ENCODE measurements around the gene TBC1D5.
"Not testable (repeated sequence)": the region's sequence is repeated elsewhere in the genome, so short reads cannot be mapped to it uniquely, and the experiment has no call there.

TBC1D5 gene

GRCh38 chr3:17532446-17532845, 210.0 kb downstream of the TBC1D5 start:
- DNase-seq, result not testable (repeated sequence)

- DNase-seq, result no peak
Observed at GRCh38 chr3:17529677-17530076, 212.8 kb downstream of the TBC1D5 start.

GRCh38 chr3:17518189-17519059, 224.0 kb downstream of the TBC1D5 start:
- no peak for DNase-seq

- DNase-seq, result no peak
Observed at GRCh38 chr3:17515445-17516234, 226.8 kb downstream of the TBC1D5 start.

GRCh38 chr3:17514597-17514996, 227.8 kb downstream of the TBC1D5 start:
- DNase-seq, result no peak

- no peak for DNase-seq
Observed at GRCh38 chr3:17510265-17510664, 232.2 kb downstream of the TBC1D5 start.

GRCh38 chr3:17508180-17508752, 234.2 kb downstream of the TBC1D5 start:
- DNase-seq, result no peak

- no peak for DNase-seq
Observed at GRCh38 chr3:17507480-17507879, 235.0 kb downstream of the TBC1D5 start.

- no peak for DNase-seq
Observed at GRCh38 chr3:17505856-17506255, 236.6 kb downstream of the TBC1D5 start.

- no peak for DNase-seq
Observed at GRCh38 chr3:17501745-17502144, 240.7 kb downstream of the TBC1D5 start.

- DNase-seq, result no peak
Observed at GRCh38 chr3:17500618-17501017, 241.8 kb downstream of the TBC1D5 start.

GRCh38 chr3:17494117-17494809, 248.2 kb downstream of the TBC1D5 start:
- no peak for DNase-seq

- DNase-seq, result no peak
Observed at GRCh38 chr3:17491601-17492000, 250.8 kb downstream of the TBC1D5 start.

GRCh38 chr3:17491190-17491589, 251.2 kb downstream of the TBC1D5 start:
- DNase-seq, result not testable (repeated sequence)

GRCh38 chr3:17489139-17489538, 253.3 kb downstream of the TBC1D5 start:
- no peak for DNase-seq

- no peak for DNase-seq
Observed at GRCh38 chr3:17481116-17481515, 261.3 kb downstream of the TBC1D5 start.

- no peak for DNase-seq
Observed at GRCh38 chr3:17479681-17480405, 262.6 kb downstream of the TBC1D5 start.

- no peak for DNase-seq
Observed at GRCh38 chr3:17478673-17479072, 263.8 kb downstream of the TBC1D5 start.

GRCh38 chr3:17473761-17474160, 268.7 kb downstream of the TBC1D5 start:
- DNase-seq, result no peak

GRCh38 chr3:17469954-17470353, 272.5 kb downstream of the TBC1D5 start:
- no peak for DNase-seq

- no peak for DNase-seq
Observed at GRCh38 chr3:17469520-17469919, 272.9 kb downstream of the TBC1D5 start.

GRCh38 chr3:17466028-17466427, 276.4 kb downstream of the TBC1D5 start:
- DNase-seq, result no peak

Measured in NCI-H524 treated with DMSO at 0.1 percent for 48 hours (cell line).